OCI-LY1 (cell line): ENCODE data around the gene ZNF507.

Source experiments
- H2AFZ ChIP-seq: fragments of 200-600 bp; sonication (generic), shearing (Covaris generic); 2 replicates; pipeline ENCODE4 v1.6.0; 2014; ENCODE audit warnings: antibody characterized with exemption, mild to moderate bottlenecking, low read length
- H3F3A ChIP-seq: fragments of 200-600 bp; sonication (generic), shearing (Covaris generic); 2 replicates; pipeline ENCODE4 v1.6.0; 2014; ENCODE audit warnings: mild to moderate bottlenecking, antibody characterized with exemption, low read length, moderate library complexity; ENCODE audit not compliant: insufficient read depth
- H3K27ac ChIP-seq: fragments of 200-600 bp; sonication (generic); 2 replicates; pipeline ENCODE4 v1.5.1; 2014; ENCODE audit warnings: low read length, mixed run types, mild to moderate bottlenecking, low read depth; ENCODE audit not compliant: poor library complexity, severe bottlenecking
- H3K27me3 ChIP-seq: fragments of 200-600 bp; sonication (generic); 2 replicates; pipeline ENCODE4 v1.6.0; 2014; ENCODE audit warnings: antibody characterized with exemption, mild to moderate bottlenecking, low read length, moderate library complexity; ENCODE audit not compliant: insufficient read depth
- H3K36me3 ChIP-seq: fragments of 200-600 bp; sonication (generic); 2 replicates; pipeline ENCODE4 v1.6.1; 2014; ENCODE audit warnings: mild to moderate bottlenecking, antibody characterized with exemption, low read length, moderate library complexity, mixed read lengths; ENCODE audit not compliant: insufficient read depth
- H3K4me1 ChIP-seq: fragments of 200-600 bp; sonication (generic); 2 replicates; pipeline ENCODE4 v1.5.1; 2014; ENCODE audit warnings: mild to moderate bottlenecking, low read length, moderate library complexity; ENCODE audit not compliant: insufficient read depth, severe bottlenecking
- H3K4me2 ChIP-seq: fragments of 200-600 bp; sonication (generic), shearing (Covaris generic); 2 replicates; pipeline ENCODE4 v1.6.1; 2014; ENCODE audit warnings: low read length
- H3K4me3 ChIP-seq: fragments of 200-600 bp; sonication (generic); 2 replicates; pipeline ENCODE4 v1.5.1; 2014; ENCODE audit warnings: low read length, low read depth, mild to moderate bottlenecking, mixed read lengths; ENCODE audit not compliant: poor library complexity, severe bottlenecking
- H3K79me2 ChIP-seq: fragments of 200-600 bp; shearing (Covaris generic); 2 replicates; pipeline ENCODE4 v1.6.1; 2016; ENCODE audit warnings: mixed run types, low read length, mixed read lengths; ENCODE audit not compliant: insufficient read depth
- H3K9ac ChIP-seq: fragments of 200-600 bp; sonication (generic), shearing (Covaris generic); 2 replicates; pipeline ENCODE4 v1.6.1; 2014; ENCODE audit warnings: mild to moderate bottlenecking, low read length, mixed read lengths
- H3K9me2 ChIP-seq: fragments of 200-600 bp; sonication (generic), shearing (Covaris generic); 2 replicates; pipeline ENCODE4 v1.6.1; 2014; ENCODE audit warnings: low read depth, mild to moderate bottlenecking, low read length, mixed read lengths
- H3K9me3 ChIP-seq: fragments of 200-600 bp; shearing (Covaris generic); 2 replicates; pipeline ENCODE4 v1.6.1; 2014; ENCODE audit warnings: low read length, mixed read lengths
- H4K20me1 ChIP-seq: fragments of 200-600 bp; sonication (generic), shearing (Covaris generic); 2 replicates; pipeline ENCODE4 v1.6.0; 2016; ENCODE audit warnings: mild to moderate bottlenecking, low read length; ENCODE audit not compliant: insufficient read depth
- EZH2 ChIP-seq: fragments of 200-600 bp; sonication (generic), shearing (Covaris generic); IDR thresholded peaks from 2 replicates; pipeline ENCODE4 v1.8.0; 2017; ENCODE audit warnings: borderline replicate concordance, mixed run types, mild to moderate bottlenecking, antibody characterized with exemption, low read length, moderate library complexity, mixed read lengths
- TF ChIP-seq, protein P1 (sequence below): fragments of 200-600 bp; sonication (generic), shearing (Covaris generic); IDR thresholded peaks from 2 replicates; pipeline ENCODE4 v1.5.1; 2017; ENCODE audit warnings: mild to moderate bottlenecking, antibody characterized with exemption, low read length, moderate library complexity, mixed read lengths

Gene ZNF507

DNA sequence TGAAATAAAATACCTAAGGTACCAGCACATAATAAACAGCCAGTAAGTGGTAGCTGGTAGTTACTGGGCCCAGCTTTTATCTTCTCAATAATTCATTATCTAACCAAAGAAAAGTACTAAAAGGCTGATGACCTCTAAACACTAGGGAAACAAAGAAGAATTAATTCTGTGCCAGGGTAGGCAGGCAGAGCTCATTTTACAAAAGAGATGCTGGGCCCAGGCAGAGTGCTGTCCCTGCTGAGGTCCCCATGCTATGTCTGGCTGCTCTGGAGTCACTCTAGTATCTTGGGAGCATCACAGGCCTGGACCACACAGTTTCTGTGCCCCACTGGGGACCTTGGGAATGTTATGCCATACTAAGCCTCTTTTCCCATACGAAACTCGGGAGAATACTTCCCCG lies 18.2 kb downstream of the ZNF507 start:
- peaks cover 6% of the 10 kb centered on the region; the same call in 1 of the 2 replicates for H3K79me2 ChIP-seq
- H3K9me3 ChIP-seq = no peaks in the 10 kb centered on the region
- no peaks in the 10 kb centered on the region for H3K4me1 ChIP-seq
- no peak overlapping the region for H3K4me2 ChIP-seq
- H3K4me3 ChIP-seq = no peak overlapping the region
- no peaks in the 10 kb centered on the region for H3K27me3 ChIP-seq
- no peak overlapping the region for H3K9ac ChIP-seq
- peaks cover 90% of the 10 kb centered on the region for H3K36me3 ChIP-seq
- H3K27ac ChIP-seq = no peak overlapping the region
- no peak for TF ChIP-seq EZH2
- TF ChIP-seq, protein P1, sequence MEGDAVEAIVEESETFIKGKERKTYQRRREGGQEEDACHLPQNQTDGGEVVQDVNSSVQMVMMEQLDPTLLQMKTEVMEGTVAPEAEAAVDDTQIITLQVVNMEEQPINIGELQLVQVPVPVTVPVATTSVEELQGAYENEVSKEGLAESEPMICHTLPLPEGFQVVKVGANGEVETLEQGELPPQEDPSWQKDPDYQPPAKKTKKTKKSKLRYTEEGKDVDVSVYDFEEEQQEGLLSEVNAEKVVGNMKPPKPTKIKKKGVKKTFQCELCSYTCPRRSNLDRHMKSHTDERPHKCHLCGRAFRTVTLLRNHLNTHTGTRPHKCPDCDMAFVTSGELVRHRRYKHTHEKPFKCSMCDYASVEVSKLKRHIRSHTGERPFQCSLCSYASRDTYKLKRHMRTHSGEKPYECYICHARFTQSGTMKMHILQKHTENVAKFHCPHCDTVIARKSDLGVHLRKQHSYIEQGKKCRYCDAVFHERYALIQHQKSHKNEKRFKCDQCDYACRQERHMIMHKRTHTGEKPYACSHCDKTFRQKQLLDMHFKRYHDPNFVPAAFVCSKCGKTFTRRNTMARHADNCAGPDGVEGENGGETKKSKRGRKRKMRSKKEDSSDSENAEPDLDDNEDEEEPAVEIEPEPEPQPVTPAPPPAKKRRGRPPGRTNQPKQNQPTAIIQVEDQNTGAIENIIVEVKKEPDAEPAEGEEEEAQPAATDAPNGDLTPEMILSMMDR = no peak
- H3K9me2 ChIP-seq = no peaks in the 10 kb centered on the region
- H3F3A ChIP-seq = no peaks in the 10 kb centered on the region
- no peaks in the 10 kb centered on the region for H4K20me1 ChIP-seq
- H2AFZ ChIP-seq = no peak overlapping the region

DNA sequence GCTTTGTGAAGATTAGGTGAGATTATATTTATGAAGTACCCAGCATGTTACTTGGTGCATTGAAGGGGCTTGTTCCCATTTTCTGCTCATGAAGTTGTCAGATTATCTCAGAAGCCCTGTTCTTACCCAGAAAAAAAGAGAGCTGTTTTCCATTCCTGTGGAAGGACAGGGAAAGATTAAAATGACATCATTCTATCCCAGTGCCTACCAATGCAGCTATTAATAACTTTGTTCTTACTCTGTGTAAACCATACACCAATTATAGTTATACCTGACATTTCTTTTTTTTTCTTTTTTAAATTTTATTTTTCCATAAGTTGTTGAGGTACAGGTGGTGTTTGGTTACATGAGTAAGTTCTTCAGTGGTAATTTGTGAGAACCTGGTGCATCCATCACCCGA lies 18.6 kb downstream of the ZNF507 start:
- Histone ChIP-seq H3K36me3 (peaks cover 89% of the 10 kb centered on the region), H3K27me3 (no peaks in the 10 kb centered on the region), H3K9me3 (no peaks in the 10 kb centered on the region), H3K4me3 (no peak overlapping the region), H3F3A (no peaks in the 10 kb centered on the region), H3K4me2 (no peak overlapping the region), H2AFZ (no peak overlapping the region), H3K27ac (no peak overlapping the region), H4K20me1 (no peaks in the 10 kb centered on the region), H3K4me1 (no peaks in the 10 kb centered on the region), H3K9ac (no peak overlapping the region), H3K9me2 (no peaks in the 10 kb centered on the region), H3K79me2 (peaks cover 6% of the 10 kb centered on the region; the same call in 1 of the 2 replicates)
- TF ChIP-seq, protein P1 = no peak
- no peak for TF ChIP-seq EZH2

DNA sequence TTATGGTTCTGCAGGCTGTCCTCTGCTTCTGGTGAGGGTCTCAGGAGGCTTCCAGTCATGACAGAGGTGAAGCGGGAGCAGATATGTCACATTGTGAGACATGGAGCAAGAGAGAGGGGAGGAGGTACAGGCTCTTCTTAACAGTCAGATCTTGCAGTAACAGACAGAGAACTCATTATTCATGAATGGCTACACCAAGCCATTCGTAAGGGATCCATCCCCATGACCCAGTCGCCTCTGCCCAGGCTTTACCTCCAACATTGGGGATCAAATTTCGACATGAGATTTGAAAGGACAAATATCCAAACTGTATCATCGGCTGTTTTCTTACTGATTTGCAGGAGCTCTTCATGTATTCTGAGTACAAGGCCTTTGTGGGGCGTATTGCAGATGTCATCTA lies 21.7 kb downstream of the ZNF507 start:
- H3K36me3 ChIP-seq = peaks cover 88% of the 10 kb centered on the region
- no peak overlapping the region for H3K4me3 ChIP-seq
- H3K27me3 ChIP-seq = no peaks in the 10 kb centered on the region
- no peaks in the 10 kb centered on the region for H3K9me3 ChIP-seq
- peaks cover 6% of the 10 kb centered on the region; the same call in 1 of the 2 replicates for H3K79me2 ChIP-seq
- no peaks in the 10 kb centered on the region for H3F3A ChIP-seq
- no peak overlapping the region for H3K9ac ChIP-seq
- H3K4me2 ChIP-seq = no peak overlapping the region
- no peaks in the 10 kb centered on the region for H4K20me1 ChIP-seq
- no peaks in the 10 kb centered on the region for H3K4me1 ChIP-seq
- TF ChIP-seq, protein P1 = no peak
- TF ChIP-seq EZH2 = no peak
- H3K27ac ChIP-seq = no peak overlapping the region
- H2AFZ ChIP-seq = no peak overlapping the region
- H3K9me2 ChIP-seq = no peaks in the 10 kb centered on the region
